Coronary artery (tissue), 2 donors: ENCODE measurements around the gene TEX53.
A peak's percentile ranks its signal among the peaks of the same experiment; 100 is the strongest.

Experiments
- DNase-seq: peaks from one replicate; pipeline ENCODE4 v3.0.0-alpha.2; 2017; ENCODE audit warnings: low spot score
- H3K27ac ChIP-seq, 2 donors: fragments of 200-600 bp; sonication (generic); one replicate each; pipeline ENCODE4 v1.5.1; 2016 to 2019
- H3K4me3 ChIP-seq: fragments of 200-600 bp; sonication (generic); 2 replicates; pipeline ENCODE4 v1.5.1; 2016; ENCODE audit warnings: mild to moderate bottlenecking, moderate library complexity
- TF ChIP-seq, protein P1 (sequence below): fragments of 200-600 bp; sonication (generic); IDR thresholded peaks from one replicate; pipeline ENCODE4 v1.5.1; 2019; ENCODE audit warnings: antibody characterized with exemption

Gene TEX53

DNA sequence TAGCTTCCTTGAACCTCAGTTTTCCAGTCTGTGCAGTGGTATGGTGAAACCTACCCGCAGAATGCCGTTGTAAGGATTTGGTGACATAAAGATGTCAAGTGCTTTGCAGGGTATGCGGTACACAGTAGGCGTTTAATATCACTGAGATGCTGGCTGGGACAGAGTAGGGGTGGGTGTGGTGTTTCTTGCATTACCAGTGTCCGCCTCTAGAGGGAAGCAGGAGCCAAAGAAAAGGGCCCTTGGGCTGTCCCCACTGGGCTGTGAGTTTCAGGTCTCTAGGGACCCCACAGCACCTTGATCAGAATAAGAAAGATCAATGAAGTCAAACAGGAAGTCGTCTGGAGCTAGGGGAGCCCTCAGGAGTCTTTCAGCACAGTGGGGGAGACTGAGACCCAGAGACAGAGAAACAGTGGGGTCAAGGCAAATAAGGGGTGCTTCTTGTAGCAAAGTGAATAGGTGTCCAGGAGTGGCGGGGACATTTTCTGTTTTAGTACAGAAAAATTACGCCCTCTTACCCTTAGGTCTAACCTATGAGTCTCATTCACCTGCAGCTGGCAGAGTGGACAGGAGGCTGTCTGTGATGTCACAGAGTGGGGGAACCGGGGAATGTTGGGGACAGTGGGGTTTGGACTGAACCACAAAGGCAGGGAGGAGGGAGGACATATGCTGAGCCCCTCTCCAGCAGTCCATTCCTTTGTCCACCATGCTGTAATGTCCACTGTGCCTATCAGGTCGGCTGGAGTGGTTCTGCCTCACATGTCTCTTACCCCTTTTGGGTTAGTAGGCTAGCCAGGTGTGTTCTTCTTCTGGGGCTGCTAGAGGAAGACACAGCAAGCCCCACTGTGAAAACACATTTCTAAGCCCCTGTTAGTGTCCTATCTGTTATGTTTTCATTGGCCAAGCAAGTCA lies 4.7 kb upstream of the TEX53 start:
- TF ChIP-seq, protein P1, sequence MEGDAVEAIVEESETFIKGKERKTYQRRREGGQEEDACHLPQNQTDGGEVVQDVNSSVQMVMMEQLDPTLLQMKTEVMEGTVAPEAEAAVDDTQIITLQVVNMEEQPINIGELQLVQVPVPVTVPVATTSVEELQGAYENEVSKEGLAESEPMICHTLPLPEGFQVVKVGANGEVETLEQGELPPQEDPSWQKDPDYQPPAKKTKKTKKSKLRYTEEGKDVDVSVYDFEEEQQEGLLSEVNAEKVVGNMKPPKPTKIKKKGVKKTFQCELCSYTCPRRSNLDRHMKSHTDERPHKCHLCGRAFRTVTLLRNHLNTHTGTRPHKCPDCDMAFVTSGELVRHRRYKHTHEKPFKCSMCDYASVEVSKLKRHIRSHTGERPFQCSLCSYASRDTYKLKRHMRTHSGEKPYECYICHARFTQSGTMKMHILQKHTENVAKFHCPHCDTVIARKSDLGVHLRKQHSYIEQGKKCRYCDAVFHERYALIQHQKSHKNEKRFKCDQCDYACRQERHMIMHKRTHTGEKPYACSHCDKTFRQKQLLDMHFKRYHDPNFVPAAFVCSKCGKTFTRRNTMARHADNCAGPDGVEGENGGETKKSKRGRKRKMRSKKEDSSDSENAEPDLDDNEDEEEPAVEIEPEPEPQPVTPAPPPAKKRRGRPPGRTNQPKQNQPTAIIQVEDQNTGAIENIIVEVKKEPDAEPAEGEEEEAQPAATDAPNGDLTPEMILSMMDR = peak; percentile 53
- no peak overlapping the region for H3K4me3 ChIP-seq
- H3K27ac ChIP-seq = no peak overlapping the region
- DNase-seq = no peak

DNA sequence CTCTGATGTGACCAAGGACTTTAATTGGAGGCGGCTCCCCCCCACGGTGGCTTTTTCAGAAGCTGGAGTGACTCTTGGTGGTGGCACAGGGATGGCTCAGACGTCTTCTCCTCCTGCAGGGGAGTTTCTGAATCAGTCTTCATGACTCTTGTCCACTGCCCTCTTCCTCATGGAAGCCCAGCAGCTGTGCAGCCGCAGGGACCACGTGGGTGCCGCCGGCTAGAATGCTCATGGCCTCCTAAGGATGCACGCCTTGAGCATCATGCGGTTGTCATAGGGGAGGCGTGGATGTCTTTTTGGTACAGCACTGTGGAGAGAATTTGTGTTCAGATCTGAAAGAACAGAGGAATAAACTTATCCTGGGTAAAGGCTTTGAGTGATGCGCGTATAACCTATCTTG lies 1.3 kb downstream of the TEX53 start:
- Histone ChIP-seq H3K27ac (no peak overlapping the region), H3K4me3 (no peak overlapping the region)
- TF ChIP-seq, protein P1 = no peak
- DNase-seq = no peak

DNA sequence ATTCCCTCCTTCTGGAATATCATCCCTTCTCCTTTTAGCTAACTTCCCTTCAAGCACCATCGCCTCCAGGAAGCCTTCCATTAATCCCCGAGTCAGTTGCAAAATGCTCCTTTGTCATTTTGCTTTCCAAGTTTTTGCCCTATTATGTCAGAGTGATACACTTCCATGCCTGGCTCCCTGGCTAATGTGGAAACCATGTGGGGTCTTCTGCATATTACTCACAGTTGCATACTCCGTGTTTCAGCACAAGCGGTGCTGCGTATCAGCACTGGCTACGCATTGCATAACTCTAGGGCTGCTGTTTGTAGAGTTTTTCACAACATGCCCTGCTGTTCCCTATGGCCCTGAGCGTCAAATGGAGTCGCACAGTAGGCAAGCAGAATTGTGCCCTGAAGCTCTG lies 1.9 kb downstream of the TEX53 start:
- Histone ChIP-seq H3K4me3 (no peak overlapping the region), H3K27ac (no peak overlapping the region)
- DNase-seq = no peak
- TF ChIP-seq, protein P1 = no peak

DNA sequence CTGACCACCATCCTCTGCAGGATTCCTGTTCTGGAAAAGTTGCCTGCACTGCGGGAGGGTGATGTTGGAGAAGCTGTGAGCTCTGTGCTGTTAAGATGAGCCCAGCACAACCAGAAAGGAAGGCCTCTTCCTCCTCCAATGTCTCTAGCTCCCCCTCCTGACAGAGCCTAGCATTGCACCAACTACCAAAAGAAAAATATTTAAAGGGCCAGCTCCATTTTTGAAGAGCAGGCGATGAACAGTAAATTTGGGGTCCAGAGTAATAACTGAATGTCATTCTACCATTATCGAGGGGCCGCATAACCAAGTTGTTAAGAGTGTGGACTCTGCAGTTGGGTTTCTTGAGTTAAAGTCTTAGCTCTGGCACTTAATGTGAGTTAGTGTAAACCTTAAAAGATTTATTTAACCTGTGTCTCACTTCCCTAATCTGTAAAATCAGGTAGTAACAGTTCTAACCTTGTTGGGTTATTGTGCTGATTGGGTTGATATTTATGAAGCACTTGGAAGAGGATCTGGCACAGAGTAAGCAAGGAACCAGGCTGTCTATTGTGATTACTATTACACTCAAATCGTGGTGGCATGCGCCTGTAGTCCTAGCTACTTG lies 3.9 kb downstream of the TEX53 start:
- Histone ChIP-seq H3K27ac (peak overlapping the region in 1 of 2 donors; percentile 15), H3K4me3 (no peak overlapping the region)
- TF ChIP-seq, protein P1 = peak; percentile 79
- DNase-seq = no peak

DNA sequence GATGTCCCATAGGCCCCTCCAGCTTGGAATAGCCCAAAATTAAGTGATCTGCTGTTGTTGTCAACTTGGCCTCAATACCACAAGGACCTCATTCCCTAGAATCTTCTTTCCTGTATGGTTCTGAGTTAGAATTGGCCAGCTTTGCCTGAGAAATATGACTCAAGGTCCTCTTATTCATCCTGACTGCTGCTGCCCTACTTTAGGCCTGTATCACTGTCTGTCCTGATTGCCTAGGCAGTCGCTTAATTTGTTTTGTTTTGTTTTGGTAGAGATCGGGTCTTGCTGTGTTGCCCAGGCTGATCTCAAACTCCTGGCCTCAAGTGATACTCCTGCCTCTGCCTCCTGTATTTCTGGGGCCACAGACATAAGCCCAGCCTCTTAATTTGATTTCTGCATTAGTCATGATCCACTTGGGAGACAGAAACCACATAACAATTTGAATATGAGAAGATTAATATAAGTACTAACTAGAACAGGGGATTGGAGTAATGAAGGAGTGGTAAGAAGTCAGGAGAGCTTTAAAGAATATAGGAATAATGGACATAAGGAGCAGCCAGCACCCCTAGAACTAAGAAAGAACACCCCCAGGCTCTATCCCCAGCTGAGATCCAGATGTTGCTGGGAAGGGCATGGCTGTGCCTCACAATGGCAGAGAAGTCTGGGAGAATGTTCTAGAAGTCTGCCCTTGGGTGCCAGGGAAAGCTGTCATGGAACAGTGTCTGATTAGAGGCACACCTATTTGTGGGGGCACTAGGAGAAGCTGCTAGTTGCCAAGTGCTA lies 4.6 kb downstream of the TEX53 start:
- DNase-seq = no peak
- TF ChIP-seq, protein P1 = no peak
- Histone ChIP-seq H3K4me3 (no peak overlapping the region), H3K27ac (peak overlapping the region in 1 of 2 donors; percentile 15)

DNA sequence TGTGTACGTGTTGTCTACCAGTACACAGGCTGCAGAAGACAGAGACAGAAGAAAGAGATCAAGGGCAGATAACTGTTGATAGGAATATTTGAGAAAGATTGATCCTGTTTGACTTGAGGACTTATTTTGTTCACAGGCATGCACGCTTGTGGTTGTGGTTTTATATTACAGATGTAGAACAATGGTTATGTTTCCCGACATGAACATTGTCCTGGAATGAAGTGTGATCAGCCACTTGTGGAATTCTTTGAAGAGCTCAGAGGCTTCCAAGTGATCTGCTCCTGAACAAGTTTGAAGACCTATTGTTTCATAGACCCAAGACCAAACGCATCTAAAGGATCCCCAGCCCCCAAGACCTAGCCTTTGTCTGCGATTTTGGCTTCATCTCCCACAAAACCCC lies 13.7 kb downstream of the TEX53 start:
- Histone ChIP-seq H3K4me3 (no peak overlapping the region), H3K27ac (no peak overlapping the region)
- TF ChIP-seq, protein P1 = no peak
- peak; percentile 11 for DNase-seq
